ENCODE data around the gene LMBR1L.

GRCh38 chr12:49137476-49137875, 26.8 kb upstream of the LMBR1L start:
- TF ChIP-seq CTCF (IDR thresholded peaks at IDR 0.05; ENCODE audit: low read depth, low read length) (no peak), EZH2phosphoT487 (IDR thresholded peaks at IDR 0.05; ENCODE audit: low read depth) (no peak)
